K562 (cell line): ENCODE measurements around the gene DDAH1. TPM values are rescaled to one million over a fixed set of nuclear protein-coding genes. Genes with fewer than 3 reads are reported as not detected.

ENCODE experiments used
- BCOR ChIP-seq: fragments of 450-650 bp; IDR thresholded peaks from 2 replicates; pipeline ENCODE4 v1.6.1; 2016
- BHLHE40 ChIP-seq: IDR thresholded peaks from 2 replicates; pipeline ENCODE4 v1.6.1; 2011; ENCODE audit warnings: low read length, improper control_type of control experiment
- C11orf30 ChIP-seq: fragments of 450-650 bp; IDR thresholded peaks from 2 replicates; pipeline ENCODE4 v1.6.1; 2016; ENCODE audit warnings: low read depth, mild to moderate bottlenecking
- CREM ChIP-seq: IDR thresholded peaks from 2 replicates; pipeline ENCODE4 v1.6.1; 2014; ENCODE audit warnings: antibody characterized with exemption, low read depth
- KDM1A ChIP-seq, 2 experiments: fragments of 450-650 bp; IDR thresholded peaks; 2 replicates each; pipeline ENCODE4 v1.6.1; 2016; ENCODE audit warnings: mild to moderate bottlenecking in 2 of 2
- LCOR ChIP-seq: sonication (generic); formaldehyde crosslinking; IDR thresholded peaks from 2 replicates; pipeline ENCODE4 v1.8.0; 2022; ENCODE audit warnings: mild to moderate bottlenecking, missing genetic modification reagents
- MAFF ChIP-seq: IDR thresholded peaks from 2 replicates; pipeline ENCODE4 v1.6.1; 2012; ENCODE audit warnings: low read length, improper control_type of control experiment
- MTA3 ChIP-seq: fragments of 450-650 bp; formaldehyde crosslinking; IDR thresholded peaks from 2 replicates; pipeline ENCODE4 v1.6.1; 2017; ENCODE audit warnings: mild to moderate bottlenecking, borderline replicate concordance
- NFE2 ChIP-seq: IDR thresholded peaks from 2 replicates; pipeline ENCODE4 v1.6.1; 2014; ENCODE audit warnings: antibody characterized with exemption, low read depth
- NFYB ChIP-seq: IDR thresholded peaks from 2 replicates; pipeline ENCODE4 v1.6.1; 2011; ENCODE audit warnings: mild to moderate bottlenecking, moderate library complexity; ENCODE audit not compliant: insufficient read length; ENCODE audit errors: extremely low read depth
- PBX2 ChIP-seq, 2 experiments: IDR thresholded peaks in 1 of 2; conservative IDR thresholded peaks in 1 of 2; 2 replicates each; pipeline ENCODE4 v1.6.1; 2016; ENCODE audit warnings: low read depth in 2 of 2, mild to moderate bottlenecking in 1 of 2, missing compliant biosample characterization in 1 of 2, missing genetic modification characterization in 1 of 2, moderate library complexity in 1 of 2
- POLR2B ChIP-seq: fragments of 450-650 bp; IDR thresholded peaks from 2 replicates; pipeline ENCODE4 v1.6.1; 2018; ENCODE audit warnings: low read depth; ENCODE audit not compliant: partially characterized antibody
- PRMT5 ChIP-seq: sonication (generic); formaldehyde crosslinking; IDR thresholded peaks from 2 replicates; pipeline ENCODE4 v1.5.0; 2020; ENCODE audit warnings: missing genetic modification reagents
- SMAD1 ChIP-seq: fragments of 150-350 bp; IDR thresholded peaks from 2 replicates; pipeline ENCODE4 v1.6.1; 2014; ENCODE audit warnings: low read length, low read depth; ENCODE audit not compliant: partially characterized antibody
- SPI1 ChIP-seq: IDR thresholded peaks from 2 replicates; pipeline ENCODE4 v1.6.1; 2011; ENCODE audit warnings: low read depth, low read length, control low read depth, borderline replicate concordance
- SREBF1 ChIP-seq: fragments of 150-350 bp; IDR thresholded peaks from 2 replicates; pipeline ENCODE4 v1.6.1; 2014; ENCODE audit warnings: antibody characterized with exemption, low read depth, low read length, borderline replicate concordance
- SRSF9 ChIP-seq: fragments of 200-400 bp; formaldehyde crosslinking; IDR thresholded peaks from 2 replicates; pipeline ENCODE4 v1.6.1; 2017; ENCODE audit warnings: low read depth, low read length, borderline replicate concordance
- TRIM24 ChIP-seq, 2 experiments: fragments of 450-650 bp; IDR thresholded peaks; 2 replicates each; pipeline ENCODE4 v1.6.1; 2016
- ZFPM2 ChIP-seq: fragments of 250-450 bp; sonication (Bioruptor Pico); IDR thresholded peaks from 2 replicates; pipeline ENCODE4 v1.5.1; 2022; ENCODE audit warnings: mild to moderate bottlenecking
- ZNF318 ChIP-seq, 2 experiments: fragments of 450-650 bp; IDR thresholded peaks; 2 replicates each; pipeline ENCODE4 v1.6.1; 2016; ENCODE audit warnings: mild to moderate bottlenecking in 2 of 2, borderline replicate concordance in 1 of 2, low read depth in 1 of 2, moderate library complexity in 1 of 2
- polyA plus RNA-seq, 8 experiments: library from polyadenylated mRNA; depleted of rRNA in 4 of 8; stranded (reverse) in 5 of 8; unstranded in 3 of 8; fragments of >200 nt; fragmentation: Nextera tagmentation in 2 of 8; fragmentation: Illumina TruSeq in 1 of 8; extraction: Ambion mirVana in 2 of 8; extraction: Trizol in 1 of 8; gene quantifications; 2 replicates each; pipeline versions ENCODE4 v1.2.1 to v1.2.3, GENCODE V29; 2011 to 2014; ENCODE audit warnings: inconsistent platforms in 1 of 8, missing spikeins in 1 of 8
- total RNA-seq, 7 experiments: library from RNA; depleted of rRNA in 6 of 7; stranded (reverse); fragments of >200 nt in 6 of 7; fragmentation: Illumina TruSeq in 2 of 7; extraction: Trizol in 2 of 7; gene quantifications; 2 replicates each; pipeline versions ENCODE4 v1.2.1 to v1.2.3, GENCODE V29; 2011 to 2021; ENCODE audit warnings: low replicate concordance in 1 of 7

The DDAH1 gene
- total and polyA plus RNA-seq, 9 of the 15 experiments (the other 6 are each of a cell fraction or from before 2014, with no cell fraction given) = 0.04 to 0.24 (median 0.10) TPM

GRCh38 chr1:85278853-85279314 lies 186.1 kb downstream of the DDAH1 start (continued):
- TF ChIP-seq SPI1 (peak; percentile 65), CREM (peak; percentile 74), NFE2 (peak; percentile 95), TRIM24 (IDR thresholded peaks at IDR 0.05) (peak; percentile 39 to 72; a peak in 2 of 4 replicates), LCOR (CRISPR knock-in tag) (peak; percentile 34; the same call in 1 of the 2 replicates), SMAD1 (no peak), PBX2 (CRISPR knock-in tag; IDR thresholded peaks at IDR 0.05; ENCODE audit: low read depth) (no peak; the same call in none of the 2 replicates), PBX2 (tag; conservative IDR thresholded peaks at IDR 0.05; ENCODE audit: low read depth) (peak; percentile 98), BHLHE40 (peak; percentile 48; the same call in 1 of the 2 replicates), MTA3 (0 out of 2 replicates have a peak, but pooled peaks have one; percentile 32), ZNF318 (IDR thresholded peaks at IDR 0.05; ENCODE audit: borderline replicate concordance in 1 of 2, low read depth in 1 of 2) (peak in 1 of 2 experiments; percentile 96; a peak in 2 of 4 replicates), POLR2B (peak; percentile 39), MAFF (peak; percentile 86), SRSF9 (no peak), KDM1A (IDR thresholded peaks at IDR 0.05) (peak; percentile 98), C11orf30 (peak; percentile 97), NFYB (peak; percentile 15), BCOR (no peak), SREBF1 (no peak), ZFPM2 (CRISPR knock-in tag) (no peak), PRMT5 (CRISPR knock-in tag) (no peak)
